PFSK-1 (cell line): ENCODE data around the gene ZNF462.

Experiments used
- FOXP2 ChIP-seq: optimal IDR thresholded peaks from 2 replicates; pipeline ENCODE3; 2011; ENCODE audit warnings: borderline replicate concordance, control low read depth, inconsistent platforms; ENCODE audit not compliant: insufficient read depth; ENCODE audit errors: extremely low read length, extremely low read depth
- POLR2AphosphoS5 ChIP-seq: IDR thresholded peaks from 2 replicates; pipeline ENCODE4 v1.6.1; 2012; ENCODE audit warnings: low read depth, mild to moderate bottlenecking, control low read depth, low read length, moderate library complexity
- REST ChIP-seq, 2 experiments: IDR thresholded peaks; 2 replicates each; pipeline versions ENCODE4 v1.6.1 to v1.8.0; 2011 to 2012; ENCODE audit warnings: low read depth in 2 of 2, low read length in 2 of 2, control low read depth in 1 of 2, inconsistent platforms in 1 of 2, mild to moderate bottlenecking in 1 of 2, moderate library complexity in 1 of 2; ENCODE audit not compliant: insufficient read depth in 1 of 2
- SIN3A ChIP-seq: IDR thresholded peaks from 2 replicates; pipeline ENCODE4 v1.6.1; 2012; ENCODE audit warnings: mild to moderate bottlenecking, low read length, moderate library complexity, borderline replicate concordance; ENCODE audit not compliant: insufficient read depth
- TAF1 ChIP-seq: IDR thresholded peaks from 2 replicates; pipeline ENCODE4 v1.6.1; 2012; ENCODE audit warnings: low read length, control low read depth, borderline replicate concordance; ENCODE audit not compliant: insufficient read depth

ZNF462 gene

GRCh38 chr9:106954558-106954957, 91.6 kb downstream of the ZNF462 start:
- TF ChIP-seq REST (IDR thresholded peaks at IDR 0.05; ENCODE audit: insufficient read depth in 1 of 2, low read depth in 2 of 2, low read length in 2 of 2) (no peak), TAF1 (no peak), POLR2AphosphoS5 (no peak), SIN3A (no peak), FOXP2 (no peak)

GRCh38 chr9:106954974-106955850, 92.2 kb downstream of the ZNF462 start:
- TF ChIP-seq POLR2AphosphoS5: no peak
- no peak for TF ChIP-seq SIN3A
- TF ChIP-seq TAF1: no peak
- no peak for TF ChIP-seq REST (IDR thresholded peaks at IDR 0.05; ENCODE audit: insufficient read depth in 1 of 2, low read depth in 2 of 2, low read length in 2 of 2)
- TF ChIP-seq FOXP2: no peak

GRCh38 chr9:106956971-106957370, 94.0 kb downstream of the ZNF462 start:
- TF ChIP-seq TAF1: no peak
- TF ChIP-seq REST (IDR thresholded peaks at IDR 0.05; ENCODE audit: insufficient read depth in 1 of 2, low read depth in 2 of 2, low read length in 2 of 2): no peak
- no peak for TF ChIP-seq POLR2AphosphoS5
- no peak for TF ChIP-seq FOXP2
- no peak for TF ChIP-seq SIN3A

GRCh38 chr9:106958955-106959657, 96.1 kb downstream of the ZNF462 start:
- TF ChIP-seq POLR2AphosphoS5 (no peak), FOXP2 (no peak), TAF1 (no peak), REST (IDR thresholded peaks at IDR 0.05; ENCODE audit: insufficient read depth in 1 of 2, low read depth in 2 of 2, low read length in 2 of 2) (no peak), SIN3A (no peak)
